SK-N-SH (cell line): Measurements from ENCODE around the gene UBASH3B. TPM values are rescaled to one million over a fixed set of nuclear protein-coding genes. Genes with fewer than 3 reads are reported as not detected.
"Not testable (repeated sequence)": the region's sequence is repeated elsewhere in the genome, so short reads cannot be mapped to it uniquely, and the experiment has no call there.

Source experiments
- CTCF ChIA-PET: fragments of 300-600, 350-600 bp; formaldehyde crosslinking; extraction: SDS; loops from one replicate; lab custom pipeline; 2021; lab: Yijun Ruan, JAX
- POLR2A ChIA-PET: fragments of 350-600 bp; sonication (Branson Sonifier 250); formaldehyde crosslinking; extraction: SDS; loops from one replicate; lab custom pipeline; 2020; ENCODE audit warnings: antibody characterized with exemption, inconsistent platforms; lab: Yijun Ruan, JAX
- DNase-seq: peaks from one replicate; pipeline ENCODE4 v3.0.0; 2012
- H2AFZ ChIP-seq: fragments of 200-600 bp; sonication (generic); 2 replicates; pipeline ENCODE4 v1.8.1; 2016; ENCODE audit warnings: antibody characterized with exemption, mild to moderate bottlenecking, low read depth
- H3F3A ChIP-seq: fragments of 200-600 bp; sonication (generic); replicated peaks from 2 replicates; pipeline ENCODE3; 2016; ENCODE audit warnings: antibody characterized with exemption, mild to moderate bottlenecking; ENCODE audit not compliant: insufficient read depth
- H3K27ac ChIP-seq, 2 experiments: fragments of 200-500 bp in 1 of 2; fragments of 200-600 bp in 1 of 2; sonication (Bioruptor generic) in 1 of 2; sonication (generic), shearing (Covaris generic) in 1 of 2; 2 replicates each; pipeline versions ENCODE4 v1.5.1 to v1.6.1; 2014 to 2016; ENCODE audit warnings: low read depth in 2 of 2, inconsistent platforms in 1 of 2, low read length in 1 of 2, mild to moderate bottlenecking in 1 of 2, mixed read lengths in 1 of 2
- H3K27me3 ChIP-seq: fragments of 200-600 bp; sonication (generic), shearing (Covaris generic); 2 replicates; pipeline ENCODE4 v1.6.1; 2016; ENCODE audit warnings: mixed run types; ENCODE audit not compliant: insufficient read depth
- H3K36me3 ChIP-seq, 2 experiments: fragments of 200-500 bp in 1 of 2; fragments of 200-600 bp in 1 of 2; sonication (Bioruptor generic) in 1 of 2; sonication (generic) in 1 of 2; replicated peaks in 1 of 2; 2 replicates each; pipeline versions ENCODE3 to v1.5.1; 2014 to 2016; ENCODE audit warnings: low read length in 1 of 2, mild to moderate bottlenecking in 1 of 2; ENCODE audit not compliant: insufficient read depth in 2 of 2, control insufficient read depth in 1 of 2
- H3K4me1 ChIP-seq, 2 experiments: fragments of 200-500 bp in 1 of 2; fragments of 200-600 bp in 1 of 2; sonication (Bioruptor generic) in 1 of 2; sonication (generic), shearing (Covaris generic) in 1 of 2; 2 replicates each; pipeline versions ENCODE4 v1.5.1 to v1.6.1; 2014 to 2016; ENCODE audit warnings: low read depth in 1 of 2, low read length in 1 of 2, mixed run types in 1 of 2; ENCODE audit not compliant: insufficient read depth in 2 of 2, control insufficient read depth in 1 of 2
- H3K4me2 ChIP-seq: fragments of 200-600 bp; sonication (generic), shearing (Covaris generic); 2 replicates; pipeline ENCODE4 v1.6.1; 2017; ENCODE audit warnings: mixed run types
- H3K4me3 ChIP-seq, 2 experiments: fragments of 200-500 bp in 1 of 2; fragments of 200-600 bp in 1 of 2; sonication (Bioruptor generic) in 1 of 2; sonication (generic), shearing (Covaris generic) in 1 of 2; 2 replicates each; pipeline versions ENCODE4 v1.5.1 to v1.8.1; 2014 to 2016; ENCODE audit warnings: low read depth in 2 of 2, inconsistent platforms in 1 of 2, low read length in 1 of 2, mild to moderate bottlenecking in 1 of 2, mixed read lengths in 1 of 2, moderate library complexity in 1 of 2
- H3K79me2 ChIP-seq: fragments of 200-600 bp; sonication (generic); 2 replicates; pipeline ENCODE4 v1.8.1; 2017; ENCODE audit warnings: mild to moderate bottlenecking; ENCODE audit not compliant: insufficient read depth
- H3K9ac ChIP-seq: fragments of 200-600 bp; sonication (generic); 2 replicates; pipeline ENCODE4 v1.6.1; 2017; ENCODE audit warnings: mixed run types
- H3K9me2 ChIP-seq: fragments of 200-600 bp; sonication (generic); 2 replicates; pipeline ENCODE4 v1.6.1; 2017; ENCODE audit warnings: mixed run types
- H3K9me3 ChIP-seq: fragments of 200-600 bp; sonication (generic); 2 replicates; pipeline ENCODE4 v1.6.1; 2017; ENCODE audit warnings: mixed run types, mild to moderate bottlenecking, moderate library complexity
- H4K20me1 ChIP-seq: fragments of 200-600 bp; sonication (generic); 2 replicates; pipeline ENCODE4 v1.6.1; 2017; ENCODE audit warnings: mild to moderate bottlenecking, mixed run types; ENCODE audit not compliant: insufficient read depth
- CTCF ChIP-seq: fragments of 200-600 bp; sonication (generic); IDR thresholded peaks from 2 replicates; pipeline ENCODE4 v1.6.1; 2017; ENCODE audit warnings: antibody characterized with exemption, mild to moderate bottlenecking, moderate library complexity
- EZH2phosphoT487 ChIP-seq: fragments of 200-600 bp; sonication (generic); IDR thresholded peaks from 2 replicates; pipeline ENCODE4 v1.6.1; 2017; ENCODE audit warnings: low read depth, mixed run types, mild to moderate bottlenecking, antibody characterized with exemption, moderate library complexity, borderline replicate concordance
- FOSL2 ChIP-seq: IDR thresholded peaks from 2 replicates; pipeline ENCODE4 v1.4.0; 2012; ENCODE audit warnings: low read depth, mild to moderate bottlenecking, moderate library complexity, borderline replicate concordance
- FOXJ3 ChIP-seq: sonication (generic); formaldehyde crosslinking; IDR thresholded peaks from 2 replicates; pipeline ENCODE4 v1.5.1; 2020; ENCODE audit warnings: mild to moderate bottlenecking, missing genetic modification reagents
- JUND ChIP-seq: IDR thresholded peaks from 2 replicates; pipeline ENCODE4 v1.4.0; 2012
- MEF2A ChIP-seq: IDR thresholded peaks from 2 replicates; pipeline ENCODE4 v1.4.0; 2012; ENCODE audit warnings: low read depth, borderline replicate concordance
- MXI1 ChIP-seq: IDR thresholded peaks from 2 replicates; pipeline ENCODE4 v1.6.1; 2012; ENCODE audit warnings: mild to moderate bottlenecking, low read depth, low read length, improper control_type of control experiment
- NFIC ChIP-seq: IDR thresholded peaks from 2 replicates; pipeline ENCODE4 v1.4.0; 2012; ENCODE audit warnings: borderline replicate concordance
- NRF1 ChIP-seq: IDR thresholded peaks from 2 replicates; pipeline ENCODE4 v1.6.1; 2012; ENCODE audit warnings: low read depth, mild to moderate bottlenecking, low read length
- PBX3 ChIP-seq: IDR thresholded peaks from 2 replicates; pipeline ENCODE4; 2012
- RAD21 ChIP-seq: IDR thresholded peaks from 2 replicates; pipeline ENCODE4 v1.6.1; 2012; ENCODE audit warnings: mild to moderate bottlenecking, low read length
- RFX5 ChIP-seq: IDR thresholded peaks from 2 replicates; pipeline ENCODE4 v1.6.1; 2012; ENCODE audit warnings: mild to moderate bottlenecking, improper control_type of control experiment, low read length
- SMC3 ChIP-seq: IDR thresholded peaks from 2 replicates; pipeline ENCODE4 v1.6.1; 2012; ENCODE audit warnings: low read depth, low read length, improper control_type of control experiment
- TAF1 ChIP-seq: IDR thresholded peaks from 2 replicates; pipeline ENCODE4 v1.6.1; 2012; ENCODE audit warnings: low read depth, mild to moderate bottlenecking, low read length, moderate library complexity, borderline replicate concordance
- WGBS: methylation state at CpG from one replicate; pipeline ENCODE4 v1.1.6; 2017; ENCODE audit warnings: low lambda C conversion rate; 5-methylcytosine and 5-hydroxymethylcytosine counted together
- polyA plus RNA-seq, 3 experiments: library from polyadenylated mRNA; depleted of rRNA; stranded (reverse); fragments of >200 nt; gene quantifications; 2 replicates each; pipeline ENCODE4 v1.2.3, GENCODE V29; 2012

The UBASH3B gene
- polyA plus RNA-seq, 1 of the 3 experiments (the other 2 are of a cell fraction): 10.4 TPM

- DNase-seq, H3K27me3 ChIP-seq, H3K79me2 ChIP-seq, H3K4me3 ChIP-seq, H3K9ac ChIP-seq, H2AFZ ChIP-seq, H3K4me1 ChIP-seq, H3K27ac ChIP-seq, H4K20me1 ChIP-seq, H3K9me3 ChIP-seq, H3K4me2 ChIP-seq, H3K36me3 ChIP-seq, POLR2A ChIA-PET, H3K9me2 ChIP-seq: not testable (repeated sequence)
- H3F3A ChIP-seq: peaks cover 11% of the 10 kb centered on the region
- WGBS: 79% methylated on average over 7 of the region's 7 CpGs
- CTCF ChIA-PET: interaction anchor here (0.6 to 6.1 kb wide), 6 partner anchors 17 to 1010 kb away, joined by 3 to 99 read pairs (median 4); no protein-coding TSS in a partner anchor
These were observed 30.0 kb upstream of the UBASH3B start for GRCh38 chr11:122625501-122625900.

DNA sequence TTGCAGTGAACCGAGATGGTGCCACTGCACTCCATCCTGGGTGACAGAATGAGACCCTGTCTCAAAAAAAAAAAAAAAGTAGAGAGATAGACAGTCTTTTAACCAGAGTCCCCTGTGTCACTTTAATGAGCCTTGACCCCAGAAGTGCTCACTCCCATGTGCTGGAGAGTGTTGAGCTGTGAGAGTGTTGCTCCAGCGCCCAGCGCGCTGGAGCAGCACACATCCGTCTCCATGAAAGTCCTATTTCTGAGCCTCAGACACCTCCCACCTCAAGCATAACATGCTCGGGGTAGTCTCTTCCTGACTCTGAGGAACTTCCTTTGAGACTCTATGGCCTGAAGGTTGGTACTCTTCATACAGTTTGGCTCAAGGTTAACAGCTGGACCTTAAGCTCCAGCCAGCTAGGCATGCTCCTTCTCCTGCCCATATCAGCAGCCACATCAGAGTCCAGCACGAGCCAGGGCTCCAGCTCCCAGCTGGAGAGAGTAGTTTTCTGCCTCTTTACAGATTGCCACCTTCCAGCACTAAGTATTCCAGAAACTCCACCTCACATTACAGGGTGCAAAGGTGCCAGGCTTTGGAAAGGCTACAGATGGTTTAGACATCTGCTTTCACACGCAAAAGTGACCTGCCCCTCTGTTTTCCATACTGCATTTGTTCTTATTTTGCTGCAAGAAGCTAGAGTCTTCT, 29.4 kb upstream of the UBASH3B start:
- ChIA-PET CTCF (interaction anchor here (0.8 to 6.1 kb wide), 7 partner anchors 13 to 229 kb away, joined by 3 to 99 read pairs (median 4); no protein-coding TSS in a partner anchor), POLR2A (no interaction called here)
- no peak for DNase-seq
- H3K9me2 ChIP-seq: no peaks in the 10 kb centered on the region
- no peak overlapping the region for H3K4me2 ChIP-seq
- no peak overlapping the region for H3K9ac ChIP-seq
- 85% methylated on average over 8 of the region's 8 CpGs for WGBS
- peaks cover 11% of the 10 kb centered on the region for H3F3A ChIP-seq
- H2AFZ ChIP-seq: no peak overlapping the region
- TF ChIP-seq RAD21 (no peak), CTCF (no peak), RFX5 (no peak), NRF1 (no peak), MXI1 (no peak), FOXJ3 (no peak), NFIC (no peak), SMC3 (no peak), PBX3 (no peak), MEF2A (no peak), EZH2phosphoT487 (no peak), JUND (no peak), FOSL2 (no peak), TAF1 (no peak)
- no peaks in the 10 kb centered on the region for H3K36me3 ChIP-seq
- H3K27ac ChIP-seq: no peak overlapping the region
- H4K20me1 ChIP-seq: no peaks in the 10 kb centered on the region
- no peak overlapping the region for H3K4me3 ChIP-seq
- no peaks in the 10 kb centered on the region for H3K9me3 ChIP-seq
- no peaks in the 10 kb centered on the region; a peak in 2 of 4 replicates for H3K4me1 ChIP-seq
- H3K79me2 ChIP-seq: no peaks in the 10 kb centered on the region
- H3K27me3 ChIP-seq: no peaks in the 10 kb centered on the region
